Measurements from ENCODE around the gene CTTN.

Gene CTTN

GRCh38 chr11:70432580-70432979 is 34.3 kb downstream of the CTTN start:
- TF ChIP-seq POLR2A (IDR thresholded peaks at IDR 0.05; ENCODE audit: low read length), result no peak
- no peak for TF ChIP-seq GATA1 (IDR thresholded peaks at IDR 0.05; ENCODE audit: low read depth, low read length)
- no peak for DNase-seq

- no peak for DNase-seq
- TF ChIP-seq GATA1 (IDR thresholded peaks at IDR 0.05; ENCODE audit: low read depth, low read length) (no peak), POLR2A (IDR thresholded peaks at IDR 0.05; ENCODE audit: low read length) (no peak)
Measured at GRCh38 chr11:70433038-70433437, 34.7 kb downstream of the CTTN start.

- no peak for TF ChIP-seq GATA1 (IDR thresholded peaks at IDR 0.05; ENCODE audit: low read depth, low read length)
- TF ChIP-seq POLR2A (IDR thresholded peaks at IDR 0.05; ENCODE audit: low read length), result no peak
Measured at GRCh38 chr11:70433526-70433925, 35.2 kb downstream of the CTTN start.

GRCh38 chr11:70433966-70434812 is 35.9 kb downstream of the CTTN start:
- no peak for DNase-seq
- TF ChIP-seq POLR2A (IDR thresholded peaks at IDR 0.05; ENCODE audit: low read length) (no peak), GATA1 (IDR thresholded peaks at IDR 0.05; ENCODE audit: low read depth, low read length) (no peak)

More at GRCh38 chr11:70433526-70433925, 35.2 kb downstream of the CTTN start:
- no peak for DNase-seq

- no peak for TF ChIP-seq GATA1 (IDR thresholded peaks at IDR 0.05; ENCODE audit: low read depth, low read length)
- no peak for TF ChIP-seq POLR2A (IDR thresholded peaks at IDR 0.05; ENCODE audit: low read length)
- no peak for DNase-seq
Measured at GRCh38 chr11:70434813-70435278, 36.5 kb downstream of the CTTN start.

- no peak for TF ChIP-seq GATA1 (IDR thresholded peaks at IDR 0.05; ENCODE audit: low read depth, low read length)
- TF ChIP-seq POLR2A (IDR thresholded peaks at IDR 0.05; ENCODE audit: low read length), result no peak
- no peak for DNase-seq
Measured at GRCh38 chr11:70435361-70435760, 37.0 kb downstream of the CTTN start.

GRCh38 chr11:70435765-70436500 is 37.6 kb downstream of the CTTN start:
- no peak for DNase-seq
- no peak for TF ChIP-seq GATA1 (IDR thresholded peaks at IDR 0.05; ENCODE audit: low read depth, low read length)
- TF ChIP-seq POLR2A (IDR thresholded peaks at IDR 0.05; ENCODE audit: low read length), result no peak

- no peak for DNase-seq
- TF ChIP-seq POLR2A (IDR thresholded peaks at IDR 0.05; ENCODE audit: low read length), result no peak
- no peak for TF ChIP-seq GATA1 (IDR thresholded peaks at IDR 0.05; ENCODE audit: low read depth, low read length)
Measured at GRCh38 chr11:70436501-70436860, 38.2 kb downstream of the CTTN start.

- no peak for DNase-seq
- TF ChIP-seq GATA1 (IDR thresholded peaks at IDR 0.05; ENCODE audit: low read depth, low read length) (no peak), POLR2A (IDR thresholded peaks at IDR 0.05; ENCODE audit: low read length) (no peak)
Measured at GRCh38 chr11:70437111-70437784, 38.9 kb downstream of the CTTN start.

GRCh38 chr11:70440206-70440605 is 41.9 kb downstream of the CTTN start:
- TF ChIP-seq POLR2A (IDR thresholded peaks at IDR 0.05; ENCODE audit: low read length), result no peak
- no peak for DNase-seq

- DNase-seq, result no peak
- TF ChIP-seq POLR2A (IDR thresholded peaks at IDR 0.05; ENCODE audit: low read length) (no peak), GATA1 (IDR thresholded peaks at IDR 0.05; ENCODE audit: low read depth, low read length) (no peak)
Measured at GRCh38 chr11:70443773-70444030, 45.4 kb downstream of the CTTN start.

GRCh38 chr11:70445091-70445490 is 46.8 kb downstream of the CTTN start:
- DNase-seq, result no peak
- TF ChIP-seq GATA1 (IDR thresholded peaks at IDR 0.05; ENCODE audit: low read depth, low read length) (no peak), POLR2A (IDR thresholded peaks at IDR 0.05; ENCODE audit: low read length) (no peak)

- DNase-seq, result no peak
- no peak for TF ChIP-seq GATA1 (IDR thresholded peaks at IDR 0.05; ENCODE audit: low read depth, low read length)
- TF ChIP-seq POLR2A (IDR thresholded peaks at IDR 0.05; ENCODE audit: low read length), result no peak
Measured at GRCh38 chr11:70445605-70446004, 47.3 kb downstream of the CTTN start.

- DNase-seq, result peak; percentile 24 to 35
- TF ChIP-seq GATA1 (IDR thresholded peaks at IDR 0.05; ENCODE audit: low read depth, low read length) (no peak), POLR2A (IDR thresholded peaks at IDR 0.05; ENCODE audit: low read length) (no peak)
Measured at GRCh38 chr11:70448983-70449567, 50.7 kb downstream of the CTTN start.
